HepG2 (cell line): Measurements from ENCODE around the gene SMG5. TPM values are rescaled to one million over a fixed set of nuclear protein-coding genes. Genes with fewer than 3 reads are reported as not detected.

Experiments used
- FOXA1 ChIP-seq, 2 experiments: fragments of 450-650 bp in 1 of 2; sonication (generic) in 1 of 2; formaldehyde crosslinking in 1 of 2; IDR thresholded peaks; 2 replicates each; pipeline versions ENCODE4 v1.4.0 to v1.6.1; 2016 to 2020; ENCODE audit warnings: missing genetic modification reagents in 1 of 2
- GATAD2A ChIP-seq: IDR thresholded peaks from 2 replicates; pipeline ENCODE4 v1.6.1; 2016
- IRF1 ChIP-seq: sonication (generic); formaldehyde crosslinking; IDR thresholded peaks from 2 replicates; pipeline ENCODE4 v1.4.0; 2020; ENCODE audit warnings: low read depth, mild to moderate bottlenecking, missing genetic modification reagents
- KLF15 ChIP-seq: sonication (generic); formaldehyde crosslinking; IDR thresholded peaks from 2 replicates; pipeline ENCODE4 v1.8.1; 2023; ENCODE audit warnings: borderline replicate concordance, mild to moderate bottlenecking, inconsistent platforms, missing genetic modification reagents, mixed read lengths
- MED13 ChIP-seq: sonication (generic); formaldehyde crosslinking; IDR thresholded peaks from 2 replicates; pipeline ENCODE4 v1.5.0; 2020; ENCODE audit warnings: missing genetic modification reagents
- PITX1 ChIP-seq: sonication (generic); formaldehyde crosslinking; IDR thresholded peaks from 2 replicates; pipeline ENCODE4 v1.5.1; 2020; ENCODE audit warnings: mild to moderate bottlenecking, missing genetic modification reagents
- RCOR2 ChIP-seq: IDR thresholded peaks from 2 replicates; pipeline ENCODE4 v1.6.1; 2016; ENCODE audit warnings: missing biosample characterization, missing genetic modification reagents
- RFX3 ChIP-seq: IDR thresholded peaks from 2 replicates; pipeline ENCODE4 v1.6.1; 2016; ENCODE audit warnings: missing biosample characterization, missing genetic modification reagents
- TRIM22 ChIP-seq: fragments of 450-650 bp; IDR thresholded peaks from 2 replicates; pipeline ENCODE4 v1.6.1; 2017
- ZBTB7B ChIP-seq: sonication (generic); formaldehyde crosslinking; IDR thresholded peaks from 2 replicates; pipeline ENCODE4 v1.4.0; 2020; ENCODE audit warnings: missing genetic modification reagents
- ZFP36 ChIP-seq: fragments of 150-350 bp; IDR thresholded peaks from 2 replicates; pipeline ENCODE4 v1.6.1; 2018; ENCODE audit warnings: borderline replicate concordance, low read length, low read depth; ENCODE audit not compliant: partially characterized antibody
- ZNF264 ChIP-seq: sonication (generic); formaldehyde crosslinking; IDR thresholded peaks from 2 replicates; pipeline ENCODE4 v1.4.0; 2020; ENCODE audit warnings: missing genetic modification reagents
- ZNF441 ChIP-seq: sonication (generic); formaldehyde crosslinking; IDR thresholded peaks from 2 replicates; pipeline ENCODE4 v1.7.0; 2021; ENCODE audit warnings: missing genetic modification reagents, borderline replicate concordance
- ZNF513 ChIP-seq: sonication (generic); formaldehyde crosslinking; conservative IDR thresholded peaks from 2 replicates; pipeline ENCODE4 v1.5.0; 2020; ENCODE audit warnings: missing genetic modification reagents
- ZNF572 ChIP-seq: sonication (generic); formaldehyde crosslinking; IDR thresholded peaks from 2 replicates; pipeline ENCODE4 v1.5.1; 2020; ENCODE audit warnings: mild to moderate bottlenecking, missing genetic modification reagents
- ZSCAN12 ChIP-seq: sonication (generic); formaldehyde crosslinking; IDR thresholded peaks from 2 replicates; pipeline ENCODE4 v1.9.0; 2021; ENCODE audit warnings: mild to moderate bottlenecking, missing genetic modification reagents
- ZUFSP ChIP-seq: sonication (generic); formaldehyde crosslinking; IDR thresholded peaks from 2 replicates; pipeline ENCODE4 v1.9.0; 2021; ENCODE audit warnings: missing genetic modification reagents, mild to moderate bottlenecking, borderline replicate concordance
- polyA plus RNA-seq, 8 experiments: library from polyadenylated mRNA; depleted of rRNA in 3 of 8; stranded (reverse) in 7 of 8; unstranded in 1 of 8; fragments of >200 nt; fragmentation: Illumina TruSeq in 4 of 8; extraction: Trizol in 4 of 8; gene quantifications; 2 replicates each; pipeline versions ENCODE4 v1.2.1 to v1.2.3, GENCODE V29; 2011 to 2016; ENCODE audit warnings: low read depth in 4 of 8, missing spikeins in 1 of 8, mixed read lengths in 1 of 8; ENCODE audit not compliant: insufficient read depth in 1 of 8
- total RNA-seq, 5 experiments: library from RNA; depleted of rRNA; stranded (reverse); fragments of >200 nt; fragmentation: Illumina TruSeq; extraction: Trizol; gene quantifications; 2 replicates each; pipeline ENCODE4 v1.2.3, GENCODE V29; 2016; ENCODE audit warnings: low read depth in 1 of 5
- TF ChIP-seq, protein P1 (sequence below): sonication (generic); formaldehyde crosslinking; IDR thresholded peaks from 2 replicates; pipeline ENCODE4 v1.9.0; 2022; ENCODE audit warnings: missing genetic modification reagents, mild to moderate bottlenecking, borderline replicate concordance
- TF ChIP-seq, protein P2 (sequence below): sonication (generic); formaldehyde crosslinking; IDR thresholded peaks from 2 replicates; pipeline ENCODE4 v1.4.0; 2020; ENCODE audit warnings: mild to moderate bottlenecking, missing genetic modification reagents

Gene SMG5
- total and polyA plus RNA-seq, 2 of the 13 experiments (the other 11 are each of a cell fraction or from before 2014, with no cell fraction given): 50.5 to 84.0 TPM

DNA sequence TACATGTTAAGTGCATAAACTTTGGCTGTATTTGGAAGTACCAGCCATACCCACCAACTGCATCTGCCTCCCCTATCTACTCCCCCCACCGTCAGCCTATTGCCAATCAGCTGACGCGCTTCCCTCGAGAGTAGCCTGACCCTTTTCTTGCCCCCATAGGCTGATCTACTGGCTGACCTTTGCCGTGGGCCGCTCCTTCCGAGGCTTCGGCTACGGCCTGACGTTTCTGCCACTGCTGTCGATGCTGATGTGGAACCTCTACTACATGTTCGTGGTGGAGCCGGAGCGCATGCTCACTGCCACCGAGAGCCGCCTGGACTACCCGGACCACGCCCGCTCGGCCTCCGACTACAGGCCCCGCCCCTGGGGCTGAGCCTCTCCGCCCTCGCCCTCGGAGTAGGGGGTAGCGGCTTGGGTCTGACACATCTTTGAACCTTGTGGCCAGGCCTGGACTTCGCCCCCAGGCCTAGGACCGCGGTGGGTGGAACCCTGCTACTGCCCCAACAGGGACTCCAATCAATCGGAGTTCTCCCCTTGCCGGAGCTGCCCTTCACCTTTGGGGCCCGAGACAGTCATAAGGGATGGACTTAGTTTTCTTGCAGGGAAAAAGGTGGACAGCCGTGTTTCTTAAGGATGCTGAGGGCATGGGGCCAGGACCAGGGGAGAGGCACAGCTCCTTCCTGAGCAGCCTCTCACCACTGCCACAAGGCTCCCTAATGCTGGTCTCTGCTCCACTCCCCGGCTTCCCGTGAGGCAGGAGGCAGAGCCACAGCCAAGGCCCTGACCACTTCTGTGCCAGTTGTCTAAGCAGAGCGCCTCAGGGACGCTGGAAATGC is 8.8 kb upstream of the SMG5 start (continued):
- no peak; the same call in 1 of the 2 replicates for TF ChIP-seq PITX1
- no peak for TF ChIP-seq MED13
- no peak for TF ChIP-seq IRF1
- TF ChIP-seq FOXA1 (IDR thresholded peaks at IDR 0.05): no peak
- no peak for TF ChIP-seq FOXA1 (CRISPR knock-in tag; IDR thresholded peaks at IDR 0.05)
- TF ChIP-seq ZNF513 (CRISPR knock-in tag): no peak
- peak; percentile 91 for TF ChIP-seq ZBTB7B (CRISPR knock-in tag)
- TF ChIP-seq ZUFSP: no peak
- TF ChIP-seq ZNF264 (CRISPR knock-in tag): no peak
- peak; percentile 26; the same call in 1 of the 2 replicates for TF ChIP-seq ZNF441 (CRISPR knock-in tag)
- no peak for TF ChIP-seq ZFP36
- 0 out of 2 replicates have a peak, but pooled peaks have one; percentile 65 for TF ChIP-seq ZNF572
- peak; percentile 85 for TF ChIP-seq GATAD2A (CRISPR knock-in tag)
- no peak; the same call in 1 of the 2 replicates for TF ChIP-seq RCOR2 (CRISPR knock-in tag)
- TF ChIP-seq, protein P1, sequence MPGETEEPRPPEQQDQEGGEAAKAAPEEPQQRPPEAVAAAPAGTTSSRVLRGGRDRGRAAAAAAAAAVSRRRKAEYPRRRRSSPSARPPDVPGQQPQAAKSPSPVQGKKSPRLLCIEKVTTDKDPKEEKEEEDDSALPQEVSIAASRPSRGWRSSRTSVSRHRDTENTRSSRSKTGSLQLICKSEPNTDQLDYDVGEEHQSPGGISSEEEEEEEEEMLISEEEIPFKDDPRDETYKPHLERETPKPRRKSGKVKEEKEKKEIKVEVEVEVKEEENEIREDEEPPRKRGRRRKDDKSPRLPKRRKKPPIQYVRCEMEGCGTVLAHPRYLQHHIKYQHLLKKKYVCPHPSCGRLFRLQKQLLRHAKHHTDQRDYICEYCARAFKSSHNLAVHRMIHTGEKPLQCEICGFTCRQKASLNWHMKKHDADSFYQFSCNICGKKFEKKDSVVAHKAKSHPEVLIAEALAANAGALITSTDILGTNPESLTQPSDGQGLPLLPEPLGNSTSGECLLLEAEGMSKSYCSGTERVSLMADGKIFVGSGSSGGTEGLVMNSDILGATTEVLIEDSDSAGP (CRISPR knock-in tag): peak; percentile 89; the same call in 1 of the 2 replicates
- no peak for TF ChIP-seq KLF15 (CRISPR knock-in tag)
- TF ChIP-seq, protein P2, sequence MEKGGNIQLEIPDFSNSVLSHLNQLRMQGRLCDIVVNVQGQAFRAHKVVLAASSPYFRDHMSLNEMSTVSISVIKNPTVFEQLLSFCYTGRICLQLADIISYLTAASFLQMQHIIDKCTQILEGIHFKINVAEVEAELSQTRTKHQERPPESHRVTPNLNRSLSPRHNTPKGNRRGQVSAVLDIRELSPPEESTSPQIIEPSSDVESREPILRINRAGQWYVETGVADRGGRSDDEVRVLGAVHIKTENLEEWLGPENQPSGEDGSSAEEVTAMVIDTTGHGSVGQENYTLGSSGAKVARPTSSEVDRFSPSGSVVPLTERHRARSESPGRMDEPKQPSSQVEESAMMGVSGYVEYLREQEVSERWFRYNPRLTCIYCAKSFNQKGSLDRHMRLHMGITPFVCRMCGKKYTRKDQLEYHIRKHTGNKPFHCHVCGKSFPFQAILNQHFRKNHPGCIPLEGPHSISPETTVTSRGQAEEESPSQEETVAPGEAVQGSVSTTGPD (CRISPR knock-in tag): no peak
- no peak for TF ChIP-seq RFX3 (CRISPR knock-in tag)
- no peak for TF ChIP-seq ZSCAN12 (CRISPR knock-in tag)
- TF ChIP-seq TRIM22: no peak
